PC-9 (cell line): Measurements from ENCODE around the gene SEC22A. TPM values are rescaled to one million over a fixed set of nuclear protein-coding genes. Genes with fewer than 3 reads are reported as not detected.

ENCODE experiments used
- BruUV-seq: library from RNA; stranded (reverse); fragments of 400-500 nt; replicated peaks from 2 replicates; lab custom pipeline; 2021; lab: Mats Ljungman, UMichigan
- CTCF ChIA-PET: fragments of 300-600 bp; sonication (Branson Sonifier 250); formaldehyde crosslinking; loops from one replicate; lab custom pipeline; 2022; ENCODE audit warnings: antibody characterized with exemption; lab: Charles Lee
- POLR2A ChIA-PET: fragments of 300-600 bp; sonication (Branson Sonifier 250); formaldehyde crosslinking; loops from one replicate; lab custom pipeline; 2022; ENCODE audit warnings: antibody characterized with exemption; ENCODE audit not compliant: unreplicated experiment; lab: Charles Lee
- DNase-seq, 2 experiments: peaks; one replicate each; pipeline versions ENCODE4 v3.0.0 to v3.0.0-alpha.2; 2015 to 2022; ENCODE audit warnings: mixed read lengths in 1 of 2
- H2AFZ ChIP-seq: fragments of 200-600 bp; sonication (generic); 2 replicates; pipeline ENCODE4 v1.8.1; 2017; ENCODE audit warnings: antibody characterized with exemption
- H3F3A ChIP-seq: fragments of 200-600 bp; sonication (generic); 2 replicates; pipeline ENCODE4 v1.8.1; 2017; ENCODE audit warnings: antibody characterized with exemption, mild to moderate bottlenecking, low read depth; ENCODE audit not compliant: insufficient read depth
- H3K27ac ChIP-seq: fragments of 200-600 bp; sonication (generic); 2 replicates; pipeline ENCODE4 v1.6.1; 2016; ENCODE audit warnings: mixed run types
- H3K27me3 ChIP-seq: fragments of 200-600 bp; sonication (generic); 2 replicates; pipeline ENCODE4 v1.6.1; 2016; ENCODE audit warnings: low read depth, mixed run types; ENCODE audit not compliant: insufficient read depth
- H3K36me3 ChIP-seq: fragments of 200-600 bp; sonication (generic); 2 replicates; pipeline ENCODE4 v1.6.1; 2016; ENCODE audit warnings: low read depth, mixed run types
- H3K4me1 ChIP-seq: fragments of 200-600 bp; sonication (generic); replicated peaks from 2 replicates; pipeline ENCODE4 v1.6.1; 2016; ENCODE audit warnings: mixed run types; ENCODE audit not compliant: insufficient read depth
- H3K4me2 ChIP-seq: fragments of 200-600 bp; sonication (generic); 2 replicates; pipeline ENCODE4 v1.6.1; 2017; ENCODE audit warnings: mixed run types
- H3K4me3 ChIP-seq: fragments of 200-600 bp; sonication (generic); 2 replicates; pipeline ENCODE4 v1.6.1; 2016; ENCODE audit warnings: mixed run types
- H3K79me2 ChIP-seq: fragments of 200-600 bp; sonication (generic); 2 replicates; pipeline ENCODE4 v1.6.1; 2017; ENCODE audit warnings: low read depth, mixed run types
- H3K9me2 ChIP-seq: fragments of 200-600 bp; sonication (generic); 2 replicates; pipeline ENCODE4 v1.8.1; 2017; ENCODE audit warnings: mild to moderate bottlenecking; ENCODE audit not compliant: insufficient read depth
- H3K9me3 ChIP-seq: fragments of 200-600 bp; sonication (generic); 2 replicates; pipeline ENCODE4 v1.8.1; 2016; ENCODE audit warnings: low read depth; ENCODE audit not compliant: insufficient read depth
- H4K20me1 ChIP-seq: fragments of 200-600 bp; sonication (generic); 2 replicates; pipeline ENCODE4 v1.8.1; 2017; ENCODE audit not compliant: insufficient read depth
- CTCF ChIP-seq: fragments of 200-600 bp; sonication (generic); conservative IDR thresholded peaks from 2 replicates; pipeline ENCODE4 v1.6.1; 2017; ENCODE audit warnings: mixed run types, antibody characterized with exemption, mild to moderate bottlenecking, moderate library complexity
- EZH2 ChIP-seq: fragments of 200-600 bp; sonication (generic); IDR thresholded peaks from 2 replicates; pipeline ENCODE4 v1.8.0; 2017; ENCODE audit warnings: antibody characterized with exemption, low read depth
- intact Hi-C: fragments of 100-400 bp; cut with micrococcal nuclease; formaldehyde crosslinking; loops from one replicate; pipeline ENCODE4 v1.10.0; 2022; ENCODE audit not compliant: unreplicated experiment
- total RNA-seq: library from RNA; stranded (reverse); gene quantifications from 2 replicates; pipeline ENCODE4 v1.2.3, GENCODE V29; 2021

SEC22A gene
- total RNA-seq, 1 experiment from 2014 or later = 20.2 TPM

GRCh38 chr3:123272547-123272946 is 70.8 kb downstream of the SEC22A start:
- Histone ChIP-seq H3K9me3 (no peaks in the 10 kb centered on the region), H3K27me3 (no peaks in the 10 kb centered on the region), H3K36me3 (0 out of 2 replicates have a peak, but pooled peaks cover 6% of the 10 kb centered on the region), H3K4me2 (peak overlapping the region; percentile 1), H3K27ac (peak overlapping the region; percentile 76), H3F3A (peaks cover 14% of the 10 kb centered on the region), H3K4me3 (no peak overlapping the region), H4K20me1 (no peaks in the 10 kb centered on the region), H3K9me2 (no peaks in the 10 kb centered on the region), H3K4me1 (peaks cover 18% of the 10 kb centered on the region), H2AFZ (no peak overlapping the region), H3K79me2 (no peaks in the 10 kb centered on the region)
- no TSS peak for BruUV-seq
- CTCF ChIA-PET = no interaction called here
- DNase-seq = no peak
- POLR2A ChIA-PET = interaction anchor here (0.7 kb wide), 2 partner anchors 13 to 314 kb away, joined by 4 read pairs; no protein-coding TSS in a partner anchor
- TF ChIP-seq CTCF = no peak
- TF ChIP-seq EZH2 = no peak
- intact Hi-C loops = no loop called here

DNA sequence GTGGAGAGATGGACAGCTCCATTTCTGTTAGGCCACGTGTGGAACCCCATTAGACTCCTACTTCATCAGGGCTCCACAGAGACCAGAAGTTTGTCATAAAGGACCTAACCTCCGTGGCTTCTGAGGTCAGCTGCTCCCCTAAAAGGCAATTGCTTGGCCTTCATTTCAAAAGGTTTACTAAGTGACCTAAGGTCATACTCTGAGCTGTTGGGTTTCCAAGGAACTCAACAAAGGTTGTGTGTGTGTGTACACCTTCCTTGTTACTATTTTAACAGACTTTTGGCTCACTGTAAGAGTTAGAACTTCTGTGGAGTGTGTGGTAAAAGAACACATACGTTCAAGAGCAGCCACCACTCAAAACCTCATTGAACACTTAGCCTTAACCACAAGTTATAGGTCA is 73.9 kb downstream of the SEC22A start:
- no peak for DNase-seq
- Histone ChIP-seq H3K27me3 (no peaks in the 10 kb centered on the region), H3K79me2 (no peaks in the 10 kb centered on the region), H3K27ac (no peak overlapping the region), H3K4me2 (no peak overlapping the region), H3K4me1 (peaks cover 18% of the 10 kb centered on the region), H3K9me2 (no peaks in the 10 kb centered on the region), H3F3A (peaks cover 14% of the 10 kb centered on the region), H2AFZ (no peak overlapping the region), H3K36me3 (0 out of 2 replicates have a peak, but pooled peaks cover 6% of the 10 kb centered on the region), H4K20me1 (no peaks in the 10 kb centered on the region), H3K4me3 (no peak overlapping the region), H3K9me3 (no peaks in the 10 kb centered on the region)
- ChIA-PET CTCF (no interaction called here), POLR2A (no interaction called here)
- no peak for TF ChIP-seq EZH2
- TF ChIP-seq CTCF = no peak
- intact Hi-C loops = no loop called here
- BruUV-seq = no TSS peak

GRCh38 chr3:123276346-123277006 is 74.7 kb downstream of the SEC22A start:
- intact Hi-C loops = no loop called here
- peaks cover 18% of the 10 kb centered on the region for H3K4me1 ChIP-seq
- TF ChIP-seq CTCF = no peak
- TF ChIP-seq EZH2 = no peak
- H3K4me2 ChIP-seq = no peak overlapping the region
- no peak for DNase-seq
- no peaks in the 10 kb centered on the region for H3K9me2 ChIP-seq
- H2AFZ ChIP-seq = no peak overlapping the region
- no peaks in the 10 kb centered on the region for H3K9me3 ChIP-seq
- peaks cover 14% of the 10 kb centered on the region for H3F3A ChIP-seq
- BruUV-seq = no TSS peak
- ChIA-PET CTCF (no interaction called here), POLR2A (no interaction called here)
- H4K20me1 ChIP-seq = no peaks in the 10 kb centered on the region
- no peaks in the 10 kb centered on the region for H3K79me2 ChIP-seq
- H3K27ac ChIP-seq = no peak overlapping the region
- no peaks in the 10 kb centered on the region for H3K27me3 ChIP-seq
- H3K4me3 ChIP-seq = no peak overlapping the region
- H3K36me3 ChIP-seq = 0 out of 2 replicates have a peak, but pooled peaks cover 6% of the 10 kb centered on the region
